Endodermal cell (in vitro differentiated cells): Measurements from ENCODE around the gene TMEM63A. TPM values are rescaled to one million over a fixed set of nuclear protein-coding genes. Genes with fewer than 3 reads are reported as not detected.

Source experiments
- DNase-seq: peaks from one replicate; pipeline ENCODE4 v3.0.0-alpha.2; 2017
- H3K27ac ChIP-seq: 2 replicates; pipeline ENCODE4 v1.5.1; 2013; ENCODE audit warnings: mild to moderate bottlenecking, low read depth, low read length, moderate library complexity
- H3K27me3 ChIP-seq: 2 replicates; pipeline ENCODE4 v1.6.1; 2013; ENCODE audit warnings: mild to moderate bottlenecking, low read length, moderate library complexity; ENCODE audit not compliant: insufficient read depth, control insufficient read depth, poor library complexity, severe bottlenecking
- H3K36me3 ChIP-seq: 2 replicates; pipeline ENCODE4 v1.7.0; 2013; ENCODE audit warnings: mild to moderate bottlenecking, low read length, moderate library complexity; ENCODE audit not compliant: control insufficient read depth, insufficient read depth
- H3K4me1 ChIP-seq: one replicate; pipeline ENCODE4 v1.7.0; 2013; ENCODE audit warnings: low read length; ENCODE audit not compliant: control insufficient read depth, insufficient read depth
- H3K4me3 ChIP-seq: 2 replicates; pipeline ENCODE4 v1.5.1; 2013; ENCODE audit warnings: mild to moderate bottlenecking, low read length, moderate library complexity
- H3K9ac ChIP-seq: 2 replicates; pipeline ENCODE4 v1.6.1; 2013; ENCODE audit warnings: mild to moderate bottlenecking, low read length, moderate library complexity; ENCODE audit not compliant: poor library complexity, severe bottlenecking; ENCODE audit errors: extremely low read depth
- H3K9me3 ChIP-seq: 2 replicates; pipeline ENCODE4 v1.6.1; 2013; ENCODE audit warnings: mild to moderate bottlenecking, low read length, moderate library complexity; ENCODE audit not compliant: control insufficient read depth
- H3K27ac Mint-ChIP-seq: 2 replicates; pipeline ENCODE4 v1.8.0; 2020; ENCODE audit warnings: mixed read lengths
- H3K27me3 Mint-ChIP-seq: 2 replicates; pipeline ENCODE4 v1.8.0; 2021; ENCODE audit warnings: mild to moderate bottlenecking, mixed read lengths; ENCODE audit not compliant: insufficient read depth
- H3K36me3 Mint-ChIP-seq: 2 replicates; pipeline ENCODE4 v1.8.0; 2020; ENCODE audit warnings: low read depth, mixed read lengths
- H3K4me1 Mint-ChIP-seq: 2 replicates; pipeline ENCODE4 v1.8.0; 2020; ENCODE audit warnings: mixed read lengths
- H3K4me3 Mint-ChIP-seq: 2 replicates; pipeline ENCODE4 v1.8.0; 2020; ENCODE audit warnings: mild to moderate bottlenecking, moderate library complexity, mixed read lengths
- H3K9me3 Mint-ChIP-seq: 2 replicates; pipeline ENCODE4 v1.8.0; 2020; ENCODE audit warnings: mild to moderate bottlenecking, mixed read lengths
- CTCF ChIP-seq: fragments of 200-600 bp; sonication (generic); conservative IDR thresholded peaks from 2 replicates; pipeline ENCODE4 v1.5.0; 2021; ENCODE audit warnings: antibody characterized with exemption, mild to moderate bottlenecking
- WGBS, 2 experiments: methylation state at CpG; one replicate each; pipeline versions ENCODE4 v1.1.5 to v1.1.7; 2013; ENCODE audit warnings: missing lambda C conversion rate in 2 of 2, mixed read lengths in 1 of 2; ENCODE audit not compliant: insufficient coverage in 1 of 2, insufficient read length in 1 of 2; 5-methylcytosine and 5-hydroxymethylcytosine counted together
- total RNA-seq, 2 donors: library from RNA; stranded (reverse); fragmentation: NEBNext Ultra II Directional in 1 of 2; extraction: Animal tissue kit (Norgen Biotek cat#: 25700) in 1 of 2; gene quantifications; 2 replicates in 1 of 2; 3 replicates in 1 of 2; pipeline ENCODE4 v1.2.1, GENCODE V29; 2021

TMEM63A gene
- total RNA-seq, 2 donors from 2014 or later: 194 to 232 TPM

- H3K4me3 ChIP-seq: no peak overlapping the region
- peaks cover 86% of the 10 kb centered on the region for H3K36me3 ChIP-seq
- peak; percentile 41 for DNase-seq
- TF ChIP-seq CTCF: no peak
- Mint-ChIP-seq H3K27ac (peak overlapping the region; percentile 77), H3K4me1 (peaks cover 8% of the 10 kb centered on the region), H3K27me3 (no peaks in the 10 kb centered on the region), H3K4me3 (no peak overlapping the region), H3K9me3 (no peaks in the 10 kb centered on the region), H3K36me3 (peaks cover 51% of the 10 kb centered on the region)
- no peak overlapping the region for H3K9ac ChIP-seq
- H3K9me3 ChIP-seq: no peaks in the 10 kb centered on the region
- WGBS, 2 experiments: 94 to 98% methylated on average over 6 of the region's 6 CpGs
- no peaks in the 10 kb centered on the region for H3K27me3 ChIP-seq
- H3K4me1 ChIP-seq: peaks cover 2% of the 10 kb centered on the region
- H3K27ac ChIP-seq: no peak overlapping the region
These were observed 39.3 kb downstream of the TMEM63A start for GRCh38 chr1:225842788-225843425.

- no peaks in the 10 kb centered on the region for H3K27me3 ChIP-seq
- Mint-ChIP-seq H3K36me3 (peaks cover 51% of the 10 kb centered on the region), H3K9me3 (no peaks in the 10 kb centered on the region), H3K27ac (peak overlapping the region; percentile 37), H3K27me3 (no peaks in the 10 kb centered on the region), H3K4me3 (no peak overlapping the region), H3K4me1 (peaks cover 8% of the 10 kb centered on the region)
- H3K9ac ChIP-seq: no peak overlapping the region
- H3K4me3 ChIP-seq: no peak overlapping the region
- no peaks in the 10 kb centered on the region for H3K9me3 ChIP-seq
- 92 to 94% methylated on average over 10 to 12 of the region's 12 CpGs for WGBS, 2 experiments
- H3K4me1 ChIP-seq: peaks cover 2% of the 10 kb centered on the region
- H3K36me3 ChIP-seq: peaks cover 87% of the 10 kb centered on the region
- H3K27ac ChIP-seq: no peak overlapping the region
- peak; percentile 76 for DNase-seq
- no peak for TF ChIP-seq CTCF
These were observed 40.1 kb downstream of the TMEM63A start for GRCh38 chr1:225842074-225842473.

- H3K9me3 Mint-ChIP-seq: no peaks in the 10 kb centered on the region
- 89 to 95% methylated on average over 2 to 4 of the region's 4 CpGs for WGBS, 2 experiments
- Histone ChIP-seq H3K9ac (no peak overlapping the region), H3K36me3 (peaks cover 88% of the 10 kb centered on the region), H3K27me3 (no peaks in the 10 kb centered on the region), H3K4me3 (no peak overlapping the region), H3K4me1 (peaks cover 2% of the 10 kb centered on the region), H3K27ac (no peak overlapping the region), H3K9me3 (no peaks in the 10 kb centered on the region)
- H3K4me3 Mint-ChIP-seq: no peak overlapping the region
- DNase-seq: no peak
- peak overlapping the region; percentile 55 for H3K27ac Mint-ChIP-seq
- peaks cover 4% of the 10 kb centered on the region for H3K4me1 Mint-ChIP-seq
- no peak for TF ChIP-seq CTCF
- peaks cover 59% of the 10 kb centered on the region for H3K36me3 Mint-ChIP-seq
- no peaks in the 10 kb centered on the region for H3K27me3 Mint-ChIP-seq
These were observed 41.5 kb downstream of the TMEM63A start for GRCh38 chr1:225840713-225841112.
